H9 (cell line): ENCODE data around the gene FGF12. TPM values are rescaled to one million over a fixed set of nuclear protein-coding genes. Genes with fewer than 3 reads are reported as not detected.

ENCODE experiments used
- DNase-seq: peaks from one replicate; pipeline ENCODE4 v3.0.0-alpha.2; 2017
- H2AFZ ChIP-seq: one replicate; pipeline ENCODE4 v1.6.1; 2013; ENCODE audit warnings: mild to moderate bottlenecking, low read length, control low read depth, moderate library complexity
- H2AK5ac ChIP-seq: 2 replicates; pipeline ENCODE4 v1.6.1; 2013; ENCODE audit warnings: low read length, control low read depth, mixed read lengths; ENCODE audit not compliant: insufficient read length
- H2BK120ac ChIP-seq: one replicate; pipeline ENCODE4 v1.6.1; 2013; ENCODE audit warnings: low read depth, mild to moderate bottlenecking, low read length, control low read depth, inconsistent platforms; ENCODE audit not compliant: poor library complexity, severe bottlenecking
- H2BK12ac ChIP-seq: 2 replicates; pipeline ENCODE4 v1.6.1; 2013; ENCODE audit warnings: low read length, control low read depth, mixed read lengths, low read depth; ENCODE audit not compliant: insufficient read length
- H2BK15ac ChIP-seq: 2 replicates; pipeline ENCODE4 v1.6.1; 2013; ENCODE audit warnings: low read depth, low read length, control low read depth
- H2BK20ac ChIP-seq: one replicate; pipeline ENCODE4 v1.6.1; 2013; ENCODE audit warnings: low read depth, mild to moderate bottlenecking, low read length, control low read depth, inconsistent platforms; ENCODE audit not compliant: poor library complexity, severe bottlenecking
- H2BK5ac ChIP-seq: 2 replicates; pipeline ENCODE4 v1.6.1; 2013; ENCODE audit warnings: low read length, control low read depth, mixed read lengths; ENCODE audit not compliant: insufficient read length
- H3K14ac ChIP-seq: 2 replicates; pipeline ENCODE4 v1.6.1; 2013; ENCODE audit warnings: low read length, control low read depth; ENCODE audit not compliant: insufficient read depth
- H3K18ac ChIP-seq: 2 replicates; pipeline ENCODE4 v1.6.1; 2013; ENCODE audit warnings: low read depth, mild to moderate bottlenecking, mixed read lengths, low read length, control low read depth; ENCODE audit not compliant: insufficient read length
- H3K23ac ChIP-seq: 2 replicates; pipeline ENCODE4 v1.6.1; 2013; ENCODE audit warnings: low read length, control low read depth, mixed read lengths, low read depth; ENCODE audit not compliant: insufficient read length
- H3K23me2 ChIP-seq: 2 replicates; pipeline ENCODE4 v1.6.1; 2013; ENCODE audit warnings: low read depth, mild to moderate bottlenecking, mixed read lengths, low read length, control low read depth; ENCODE audit not compliant: insufficient read length, poor library complexity, severe bottlenecking
- H3K27ac ChIP-seq: 2 replicates; pipeline ENCODE4 v1.5.1; 2013; ENCODE audit warnings: low read length, control low read depth, mixed read lengths, low read depth; ENCODE audit not compliant: insufficient read length
- H3K27me3 ChIP-seq: 2 replicates; pipeline ENCODE4 v1.6.1; 2013; ENCODE audit warnings: low read length, control low read depth, inconsistent platforms; ENCODE audit not compliant: insufficient read depth
- H3K4ac ChIP-seq: 2 replicates; pipeline ENCODE4 v1.6.1; 2013; ENCODE audit warnings: low read depth, mild to moderate bottlenecking, control low read depth, inconsistent platforms, low read length, moderate library complexity
- H3K4me1 ChIP-seq: 2 replicates; pipeline ENCODE4 v1.6.1; 2013; ENCODE audit warnings: low read length, control low read depth, inconsistent platforms; ENCODE audit not compliant: insufficient read depth
- H3K4me2 ChIP-seq: 2 replicates; pipeline ENCODE4 v1.6.1; 2013; ENCODE audit warnings: low read length, control low read depth, mixed read lengths; ENCODE audit not compliant: insufficient read length, insufficient read depth
- H3K56ac ChIP-seq: 2 replicates; pipeline ENCODE4 v1.6.1; 2013; ENCODE audit warnings: low read depth, mild to moderate bottlenecking, mixed read lengths, low read length, control low read depth; ENCODE audit not compliant: insufficient read length
- H3K79me1 ChIP-seq: 2 replicates; pipeline ENCODE4 v1.6.1; 2013; ENCODE audit warnings: low read depth, mild to moderate bottlenecking, moderate library complexity, low read length, control low read depth, inconsistent platforms; ENCODE audit not compliant: insufficient read depth, poor library complexity, severe bottlenecking
- H3K79me2 ChIP-seq: 2 replicates; pipeline ENCODE4 v1.6.1; 2013; ENCODE audit warnings: low read length, control low read depth, inconsistent platforms; ENCODE audit not compliant: insufficient read depth
- H3K9ac ChIP-seq: 2 replicates; pipeline ENCODE4 v1.6.1; 2013; ENCODE audit warnings: low read length, control low read depth, mixed read lengths; ENCODE audit not compliant: insufficient read length; ENCODE audit errors: extremely low read depth
- H3K9me3 ChIP-seq: one replicate; pipeline ENCODE4 v1.6.1; 2013; ENCODE audit warnings: low read depth, low read length, inconsistent platforms; ENCODE audit not compliant: control insufficient read depth
- H3T11ph ChIP-seq: one replicate; pipeline ENCODE4 v1.6.1; 2013; ENCODE audit warnings: mild to moderate bottlenecking, low read length, control low read depth, inconsistent platforms
- H4K20me1 ChIP-seq: one replicate; pipeline ENCODE4 v1.6.1; 2013; ENCODE audit not compliant: control insufficient read depth, insufficient read length, insufficient read depth
- H4K5ac ChIP-seq: 2 replicates; pipeline ENCODE4 v1.6.1; 2013; ENCODE audit warnings: low read depth, mild to moderate bottlenecking, mixed read lengths, low read length, control low read depth; ENCODE audit not compliant: insufficient read length
- H4K8ac ChIP-seq: replicated peaks from 2 replicates; pipeline ENCODE4 v1.6.1; 2013; ENCODE audit warnings: low read length, control low read depth, mixed read lengths, low read depth; ENCODE audit not compliant: insufficient read length
- H4K91ac ChIP-seq: 2 replicates; pipeline ENCODE4 v1.6.1; 2013; ENCODE audit warnings: low read depth, mild to moderate bottlenecking, moderate library complexity, mixed read lengths, low read length, control low read depth; ENCODE audit not compliant: insufficient read length
- H3K27ac Mint-ChIP-seq, 3 experiments: 2 replicates in 2 of 3; 3 replicates in 1 of 3; pipeline ENCODE4 v1.8.0; 2020 to 2021; ENCODE audit warnings: mixed read lengths in 3 of 3, mild to moderate bottlenecking in 1 of 3, moderate library complexity in 1 of 3
- H3K27me3 Mint-ChIP-seq: 2 replicates; pipeline ENCODE4 v1.8.0; 2021; ENCODE audit warnings: low read depth, mild to moderate bottlenecking, moderate library complexity, mixed read lengths
- H3K36me3 Mint-ChIP-seq, 3 experiments: 2 replicates in 2 of 3; 3 replicates in 1 of 3; pipeline ENCODE4 v1.8.0; 2020 to 2021; ENCODE audit warnings: low read depth in 3 of 3, mixed read lengths in 3 of 3; ENCODE audit not compliant: insufficient read depth in 1 of 3
- H3K4me1 Mint-ChIP-seq, 2 experiments: 2 replicates each; pipeline ENCODE4 v1.8.0; 2020; ENCODE audit warnings: mixed read lengths in 2 of 2
- H3K4me3 Mint-ChIP-seq, 2 experiments: 2 replicates in 1 of 2; 3 replicates in 1 of 2; pipeline ENCODE4 v1.8.0; 2020 to 2021; ENCODE audit warnings: mild to moderate bottlenecking in 2 of 2, mixed read lengths in 2 of 2, moderate library complexity in 1 of 2
- H3K9me3 Mint-ChIP-seq, 2 experiments: 2 replicates in 1 of 2; 3 replicates in 1 of 2; pipeline ENCODE4 v1.8.0; 2020; ENCODE audit warnings: mild to moderate bottlenecking in 2 of 2, mixed read lengths in 2 of 2, moderate library complexity in 1 of 2
- CTCF ChIP-seq: fragments of 200-600 bp; sonication (generic); conservative IDR thresholded peaks from 3 replicates; pipeline ENCODE4 v1.8.0; 2021; ENCODE audit warnings: antibody characterized with exemption, mild to moderate bottlenecking
- WGBS: extraction: QIAGEN DNeasy Blood & Tissue Kit; methylation state at CpG from one replicate; pipeline ENCODE4 v1.1.7; 2013; ENCODE audit warnings: missing lambda C conversion rate, low lambda C conversion rate, mixed read lengths; ENCODE audit not compliant: insufficient read length; ENCODE audit errors: extremely low coverage; 5-methylcytosine and 5-hydroxymethylcytosine counted together
- total RNA-seq: library from RNA; stranded (reverse); gene quantifications from 2 replicates; pipeline ENCODE4 v1.2.1, GENCODE V29; 2021

The FGF12 gene
- total RNA-seq, 1 experiment from 2014 or later: 5.6 TPM

DNA sequence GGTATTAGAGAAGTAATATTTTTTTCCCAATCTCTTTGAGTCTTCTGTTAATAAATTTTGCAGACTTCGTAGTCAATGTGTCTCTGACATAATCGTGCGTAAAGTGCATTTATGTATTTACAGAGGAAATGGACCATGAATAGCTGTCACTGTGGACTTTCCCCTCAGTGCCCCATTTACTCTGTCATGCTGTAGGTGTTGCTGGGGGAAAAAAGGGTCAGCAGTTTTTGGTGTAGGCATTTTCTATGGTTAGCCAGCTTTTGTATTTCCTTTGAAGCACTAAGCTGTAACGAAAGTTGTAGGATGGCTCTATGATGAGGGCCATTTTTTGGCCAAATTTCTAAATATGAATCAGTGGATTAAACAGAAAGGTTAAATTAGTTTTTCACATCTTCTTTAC lies 598.4 kb downstream of the FGF12 start:
- DNase-seq: no peak
- Histone ChIP-seq H3T11ph (no peak overlapping the region), H3K79me2 (no peaks in the 10 kb centered on the region), H3K23ac (no peak overlapping the region), H2BK12ac (no peak overlapping the region), H3K4me1 (no peaks in the 10 kb centered on the region), H3K4ac (no peak overlapping the region), H3K18ac (no peak overlapping the region), H2BK20ac (no peak overlapping the region), H2AFZ (no peak overlapping the region), H3K9ac (no peak overlapping the region), H3K27ac (no peak overlapping the region), H4K20me1 (no peaks in the 10 kb centered on the region), H4K8ac (no peak overlapping the region), H4K5ac (no peak overlapping the region), H3K9me3 (no peaks in the 10 kb centered on the region), H2BK120ac (no peak overlapping the region), H2AK5ac (no peak overlapping the region), H3K56ac (no peak overlapping the region), H3K27me3 (no peaks in the 10 kb centered on the region), H3K4me2 (no peak overlapping the region), H3K23me2 (no peaks in the 10 kb centered on the region), H3K14ac (no peak overlapping the region), H2BK5ac (no peak overlapping the region), H4K91ac (no peak overlapping the region), H2BK15ac (no peak overlapping the region), H3K79me1 (no peaks in the 10 kb centered on the region)
- no peak overlapping the region for H3K27ac Mint-ChIP-seq
- no peaks in the 10 kb centered on the region for H3K27me3 Mint-ChIP-seq
- no peak for TF ChIP-seq CTCF
- no CpG with 5 or more reads among the region's 4 CpGs for WGBS
- H3K9me3 Mint-ChIP-seq: peaks cover 0 to 7% of the 10 kb centered on the region in 2 experiments; a peak in 2 of 5 replicates
- peaks cover 2 to 4% of the 10 kb centered on the region in 2 experiments; a peak in 2 of 4 replicates for H3K4me1 Mint-ChIP-seq
- H3K36me3 Mint-ChIP-seq: peaks cover 0 to 7% (median 0%) of the 10 kb centered on the region in 3 experiments; a peak in 2 of 7 replicates
- H3K4me3 Mint-ChIP-seq: no peak overlapping the region
